Astrocyte of the spinal cord (primary cell): Measurements from ENCODE around the gene RGS6.

Experiments used
- DNase-seq: peaks from one replicate; pipeline ENCODE4 v3.0.0; 2011; ENCODE audit warnings: low read depth, low spot score
- H3K4me3 ChIP-seq: 2 replicates; pipeline ENCODE4 v1.5.1; 2011; ENCODE audit warnings: low read depth, mild to moderate bottlenecking, low read length, moderate library complexity
- in situ Hi-C: cut with HindIII; loops from 2 replicates; pipeline ENCODE4 v1.10.0; 2017; ENCODE audit warnings: low sequenced_read_pairs
- TF ChIP-seq, protein P1 (sequence below): IDR thresholded peaks from 2 replicates; pipeline ENCODE4 v1.5.1; 2012; ENCODE audit warnings: low read depth, mild to moderate bottlenecking, low read length, inconsistent platforms

Gene RGS6

DNA sequence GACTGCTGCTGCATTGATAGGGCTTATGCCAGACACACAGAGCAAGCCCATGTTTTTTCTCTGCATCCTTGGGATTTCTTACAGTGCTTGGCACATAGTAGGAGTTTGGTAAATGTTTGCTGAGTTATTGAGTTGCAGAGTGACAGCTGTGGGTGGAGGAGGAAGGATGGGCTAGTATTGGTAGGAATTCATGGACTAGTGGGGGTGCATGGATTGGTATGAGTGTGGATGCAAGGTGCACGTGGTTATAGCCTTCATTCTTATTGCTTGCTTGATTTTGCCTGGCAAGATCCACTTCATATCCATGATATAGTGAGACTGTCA lies 11.4 kb downstream of the RGS6 start:
- in situ Hi-C loops = no loop called here
- TF ChIP-seq, protein P1, sequence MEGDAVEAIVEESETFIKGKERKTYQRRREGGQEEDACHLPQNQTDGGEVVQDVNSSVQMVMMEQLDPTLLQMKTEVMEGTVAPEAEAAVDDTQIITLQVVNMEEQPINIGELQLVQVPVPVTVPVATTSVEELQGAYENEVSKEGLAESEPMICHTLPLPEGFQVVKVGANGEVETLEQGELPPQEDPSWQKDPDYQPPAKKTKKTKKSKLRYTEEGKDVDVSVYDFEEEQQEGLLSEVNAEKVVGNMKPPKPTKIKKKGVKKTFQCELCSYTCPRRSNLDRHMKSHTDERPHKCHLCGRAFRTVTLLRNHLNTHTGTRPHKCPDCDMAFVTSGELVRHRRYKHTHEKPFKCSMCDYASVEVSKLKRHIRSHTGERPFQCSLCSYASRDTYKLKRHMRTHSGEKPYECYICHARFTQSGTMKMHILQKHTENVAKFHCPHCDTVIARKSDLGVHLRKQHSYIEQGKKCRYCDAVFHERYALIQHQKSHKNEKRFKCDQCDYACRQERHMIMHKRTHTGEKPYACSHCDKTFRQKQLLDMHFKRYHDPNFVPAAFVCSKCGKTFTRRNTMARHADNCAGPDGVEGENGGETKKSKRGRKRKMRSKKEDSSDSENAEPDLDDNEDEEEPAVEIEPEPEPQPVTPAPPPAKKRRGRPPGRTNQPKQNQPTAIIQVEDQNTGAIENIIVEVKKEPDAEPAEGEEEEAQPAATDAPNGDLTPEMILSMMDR = no peak
- no peak overlapping the region for H3K4me3 ChIP-seq
- no peak for DNase-seq

- DNase-seq = no peak
- no peak overlapping the region for H3K4me3 ChIP-seq
- in situ Hi-C loops = no loop called here
- TF ChIP-seq, protein P1 = no peak
These were observed 15.8 kb downstream of the RGS6 start for GRCh38 chr14:71947947-71948500.

- in situ Hi-C loops = no loop called here
- no peak for DNase-seq
- TF ChIP-seq, protein P1 = no peak
- H3K4me3 ChIP-seq = no peak overlapping the region
These were observed 20.4 kb downstream of the RGS6 start for GRCh38 chr14:71952381-71953363.

DNA sequence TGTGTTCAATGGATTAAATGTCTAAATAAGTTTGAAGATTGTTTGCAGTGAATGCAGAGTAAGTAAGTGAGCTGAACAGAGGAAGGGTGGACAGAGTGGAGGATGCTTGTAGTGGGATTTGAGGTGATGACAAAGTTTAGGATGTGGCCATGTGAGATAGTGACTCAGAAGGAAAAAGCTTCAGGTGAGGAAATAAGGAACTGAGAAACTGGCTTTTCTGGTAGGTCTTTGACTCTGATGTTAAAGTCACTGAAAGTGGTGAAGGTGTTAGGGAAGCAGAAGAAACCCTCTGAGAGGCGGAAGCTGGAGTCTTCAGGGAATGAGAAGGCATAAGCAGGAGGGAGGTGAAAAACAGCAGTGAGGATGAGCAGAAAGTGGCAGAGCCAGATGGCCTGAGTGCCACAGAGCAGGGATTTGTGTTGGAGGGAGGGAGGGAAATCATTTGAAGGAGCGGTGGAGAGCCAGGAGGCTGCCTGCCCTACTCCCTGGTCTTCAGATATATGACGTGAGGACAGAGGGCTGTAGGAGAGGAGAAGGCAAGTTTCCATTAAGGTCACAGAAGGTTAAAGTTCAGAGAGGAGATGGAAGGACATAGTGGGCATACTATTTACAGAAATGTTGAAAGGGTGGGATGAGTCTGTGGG lies 24.8 kb downstream of the RGS6 start:
- in situ Hi-C loops = no loop called here
- H3K4me3 ChIP-seq = no peak overlapping the region
- TF ChIP-seq, protein P1 = no peak
- no peak for DNase-seq

DNA sequence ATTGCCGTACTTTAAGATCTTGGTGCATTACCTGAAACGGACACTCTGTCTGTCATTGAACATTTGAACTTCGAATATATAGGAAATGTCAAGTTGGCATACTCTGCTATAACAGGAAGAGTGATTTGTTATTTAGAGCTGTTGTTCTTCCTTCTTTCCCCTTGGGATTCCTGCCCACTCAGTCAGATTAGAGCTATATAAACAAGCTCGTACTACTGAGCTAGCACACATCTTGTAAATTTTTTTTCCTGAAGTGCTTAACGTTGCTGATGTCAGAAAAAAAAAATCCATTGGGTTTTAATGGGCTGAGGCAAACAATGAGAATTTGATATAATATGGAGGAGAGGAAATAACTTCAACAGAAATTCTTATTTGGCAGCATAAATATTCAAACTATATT lies 26.8 kb downstream of the RGS6 start:
- no peak overlapping the region for H3K4me3 ChIP-seq
- no peak for DNase-seq
- TF ChIP-seq, protein P1 = no peak
- in situ Hi-C loops = no loop called here

DNA sequence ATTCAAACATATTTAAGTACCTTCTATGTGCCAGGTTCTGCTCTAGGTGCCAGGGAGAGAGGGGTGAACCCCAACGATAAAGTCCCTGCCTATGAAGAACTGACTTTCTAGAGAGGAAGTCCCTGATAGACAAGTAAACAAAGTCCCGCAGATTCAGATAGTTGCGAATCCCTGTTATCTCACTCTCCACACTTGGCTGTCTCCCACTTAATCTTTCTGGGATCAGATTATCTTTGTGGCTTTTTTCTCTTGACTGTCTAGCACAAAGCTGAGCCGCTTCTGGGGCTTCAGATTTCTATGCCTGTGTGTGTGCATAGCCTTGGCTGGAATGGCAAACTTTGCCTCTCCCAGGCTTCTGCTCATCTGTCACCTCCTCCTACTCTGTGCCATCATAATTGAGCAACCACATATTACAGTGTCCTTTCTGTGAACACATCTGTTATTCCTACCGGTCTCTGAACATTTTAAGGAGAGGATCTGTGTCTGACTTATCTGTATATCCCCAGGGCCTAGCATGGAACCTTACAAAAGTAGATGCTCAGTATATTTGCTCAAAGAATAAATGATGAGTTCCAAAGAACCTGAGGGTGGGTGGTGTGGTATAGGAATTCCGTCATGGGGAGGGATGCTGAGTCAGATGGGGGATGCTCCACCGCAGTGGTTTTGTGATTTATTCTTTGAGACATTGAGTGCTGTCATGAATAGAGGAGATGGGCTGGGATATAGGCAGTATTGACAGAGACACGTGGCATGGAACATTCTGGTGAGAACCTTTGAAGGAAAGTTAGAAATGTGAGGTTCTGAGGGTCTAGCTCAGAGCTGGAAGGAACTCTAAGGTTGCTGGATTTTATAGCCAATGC lies 28.5 kb downstream of the RGS6 start:
- no peak for DNase-seq
- in situ Hi-C loops = no loop called here
- TF ChIP-seq, protein P1 = no peak
- H3K4me3 ChIP-seq = no peak overlapping the region
